Kidney (tissue), 14 donors: ENCODE measurements around the gene KLHL21. TPM values are rescaled to one million over a fixed set of nuclear protein-coding genes. Genes with fewer than 3 reads are reported as not detected.

Experiments used
- DNase-seq, 5 donors: peaks; one replicate each; pipeline ENCODE4 v3.0.0-alpha.2; 2013 to 2020
- FAIRE-seq: peaks from 2 replicates; lab custom pipeline; 2012; peaks lifted over from hg19 to GRCh38; lab: Jason Lieb, UNC
- H3K27ac ChIP-seq, 2 donors: one replicate each; pipeline ENCODE4 v1.7.0; 2013; ENCODE audit warnings: low read depth in 2 of 2, low read length in 2 of 2, inconsistent platforms in 1 of 2
- H3K27me3 ChIP-seq: one replicate; pipeline ENCODE4 v1.7.1; 2013; ENCODE audit warnings: low read length, inconsistent platforms; ENCODE audit not compliant: control insufficient read depth, insufficient read depth
- H3K36me3 ChIP-seq, 3 donors: one replicate each; pipeline versions ENCODE4 v1.7.0 to v1.7.1; 2013; ENCODE audit warnings: low read length in 3 of 3, control low read depth in 1 of 3, inconsistent platforms in 1 of 3; ENCODE audit not compliant: insufficient read depth in 3 of 3, control insufficient read depth in 2 of 3
- H3K4me1 ChIP-seq, 3 donors: one replicate each; pipeline versions ENCODE4 v1.7.0 to v1.7.1; 2013; ENCODE audit warnings: low read length in 3 of 3, inconsistent platforms in 1 of 3, low read depth in 1 of 3; ENCODE audit not compliant: control insufficient read depth in 2 of 3, insufficient read depth in 2 of 3
- H3K4me3 ChIP-seq, 3 donors: one replicate each; pipeline versions ENCODE4 v1.7.0 to v1.8.1; 2013; ENCODE audit warnings: low read length in 3 of 3, control low read depth in 1 of 3, inconsistent platforms in 1 of 3
- H3K9ac ChIP-seq, 3 donors: one replicate each; pipeline versions ENCODE4 v1.7.0 to v1.7.1; 2013; ENCODE audit warnings: low read length in 3 of 3, control low read depth in 1 of 3, inconsistent platforms in 1 of 3
- H3K9me3 ChIP-seq, 3 donors: one replicate each; pipeline versions ENCODE4 v1.7.0 to v1.7.1; 2013; ENCODE audit warnings: low read length in 3 of 3, control low read depth in 1 of 3, inconsistent platforms in 1 of 3; ENCODE audit not compliant: control insufficient read depth in 2 of 3, insufficient read depth in 1 of 3
- intact Hi-C: fragments of 100-400 bp; cut with DNase I; formaldehyde crosslinking; loops from one replicate; pipeline ENCODE4 v1.11.1; 2022
- polyA plus RNA-seq: library from polyadenylated mRNA; stranded (reverse); fragments of 350-450 nt; fragmentation: Illumina TruSeq; extraction: RNeasy Lipid Tissue Mini Kit (QIAGEN cat#74804); gene quantifications from one replicate; pipeline ENCODE4 v1.2.3, GENCODE V29; 2014; ENCODE audit warnings: low read depth, low replicate concordance; ENCODE audit not compliant: insufficient read depth
- total RNA-seq: library from RNA; stranded (reverse); fragmentation: NEBNext Ultra II Directional; extraction: Animal tissue kit (Norgen Biotek cat#: 25700); gene quantifications from one replicate; pipeline ENCODE4 v1.2.1, GENCODE V29; 2021
- TF ChIP-seq, protein P1 (sequence below): IDR thresholded peaks from 3 replicates; pipeline ENCODE4 v1.5.1; 2012; ENCODE audit warnings: mild to moderate bottlenecking, moderate library complexity, borderline replicate concordance; ENCODE audit not compliant: insufficient read depth; ENCODE audit errors: extremely low read depth
- donor health status: control.
- donor health status: control.
- donor health status: control.
- donor health status: control.
- donor health status: control.
- donor health status: DM: yes; HTN: yes; CAD: no.
- donor health status: Normal renal cell carcinoma (clear cell type).

KLHL21 gene
- total and polyA plus RNA-seq, 2 donors from 2014 or later: 13.9 to 25.0 TPM

DNA sequence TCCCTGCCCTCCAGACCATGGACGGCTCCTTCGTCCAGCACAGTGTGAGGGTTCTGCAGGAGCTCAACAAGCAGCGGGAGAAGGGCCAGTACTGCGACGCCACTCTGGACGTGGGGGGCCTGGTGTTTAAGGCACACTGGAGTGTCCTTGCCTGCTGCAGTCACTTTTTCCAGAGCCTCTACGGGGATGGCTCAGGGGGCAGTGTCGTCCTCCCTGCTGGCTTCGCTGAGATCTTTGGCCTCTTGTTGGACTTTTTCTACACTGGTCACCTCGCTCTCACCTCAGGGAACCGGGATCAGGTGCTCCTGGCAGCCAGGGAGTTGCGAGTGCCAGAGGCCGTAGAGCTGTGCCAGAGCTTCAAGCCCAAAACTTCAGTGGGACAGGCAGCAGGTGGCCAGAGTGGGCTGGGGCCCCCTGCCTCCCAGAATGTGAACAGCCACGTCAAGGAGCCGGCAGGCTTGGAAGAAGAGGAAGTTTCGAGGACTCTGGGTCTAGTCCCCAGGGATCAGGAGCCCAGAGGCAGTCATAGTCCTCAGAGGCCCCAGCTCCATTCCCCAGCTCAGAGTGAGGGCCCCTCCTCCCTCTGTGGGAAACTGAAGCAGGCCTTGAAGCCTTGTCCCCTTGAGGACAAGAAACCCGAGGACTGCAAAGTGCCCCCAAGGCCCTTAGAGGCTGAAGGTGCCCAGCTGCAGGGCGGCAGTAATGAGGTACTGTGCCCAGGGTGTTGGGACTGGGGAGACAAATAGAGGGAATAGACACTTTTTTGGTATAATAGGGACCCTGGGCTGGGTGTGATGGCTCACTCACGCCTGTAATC lies 21.9 kb downstream of the KLHL21 start:
- H3K36me3 ChIP-seq: no peaks in the 10 kb centered on the region
- peak overlapping the region; percentile 6 to 87 (median 30) for H3K9ac ChIP-seq
- H3K27ac ChIP-seq: peak overlapping the region; percentile 88 to 95
- DNase-seq (peak in 2 of 5 donors; percentile 20 to 78), FAIRE-seq (no peak)
- no peaks in the 10 kb centered on the region for H3K9me3 ChIP-seq
- no peaks in the 10 kb centered on the region for H3K27me3 ChIP-seq
- TF ChIP-seq, protein P1, sequence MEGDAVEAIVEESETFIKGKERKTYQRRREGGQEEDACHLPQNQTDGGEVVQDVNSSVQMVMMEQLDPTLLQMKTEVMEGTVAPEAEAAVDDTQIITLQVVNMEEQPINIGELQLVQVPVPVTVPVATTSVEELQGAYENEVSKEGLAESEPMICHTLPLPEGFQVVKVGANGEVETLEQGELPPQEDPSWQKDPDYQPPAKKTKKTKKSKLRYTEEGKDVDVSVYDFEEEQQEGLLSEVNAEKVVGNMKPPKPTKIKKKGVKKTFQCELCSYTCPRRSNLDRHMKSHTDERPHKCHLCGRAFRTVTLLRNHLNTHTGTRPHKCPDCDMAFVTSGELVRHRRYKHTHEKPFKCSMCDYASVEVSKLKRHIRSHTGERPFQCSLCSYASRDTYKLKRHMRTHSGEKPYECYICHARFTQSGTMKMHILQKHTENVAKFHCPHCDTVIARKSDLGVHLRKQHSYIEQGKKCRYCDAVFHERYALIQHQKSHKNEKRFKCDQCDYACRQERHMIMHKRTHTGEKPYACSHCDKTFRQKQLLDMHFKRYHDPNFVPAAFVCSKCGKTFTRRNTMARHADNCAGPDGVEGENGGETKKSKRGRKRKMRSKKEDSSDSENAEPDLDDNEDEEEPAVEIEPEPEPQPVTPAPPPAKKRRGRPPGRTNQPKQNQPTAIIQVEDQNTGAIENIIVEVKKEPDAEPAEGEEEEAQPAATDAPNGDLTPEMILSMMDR: peak; percentile 6
- peak overlapping the region; percentile 66 to 85 (median 69) for H3K4me3 ChIP-seq
- H3K4me1 ChIP-seq: peaks cover 0 to 30% (median 21%) of the 10 kb centered on the region in 3 donors
- intact Hi-C loops: no loop called here

DNA sequence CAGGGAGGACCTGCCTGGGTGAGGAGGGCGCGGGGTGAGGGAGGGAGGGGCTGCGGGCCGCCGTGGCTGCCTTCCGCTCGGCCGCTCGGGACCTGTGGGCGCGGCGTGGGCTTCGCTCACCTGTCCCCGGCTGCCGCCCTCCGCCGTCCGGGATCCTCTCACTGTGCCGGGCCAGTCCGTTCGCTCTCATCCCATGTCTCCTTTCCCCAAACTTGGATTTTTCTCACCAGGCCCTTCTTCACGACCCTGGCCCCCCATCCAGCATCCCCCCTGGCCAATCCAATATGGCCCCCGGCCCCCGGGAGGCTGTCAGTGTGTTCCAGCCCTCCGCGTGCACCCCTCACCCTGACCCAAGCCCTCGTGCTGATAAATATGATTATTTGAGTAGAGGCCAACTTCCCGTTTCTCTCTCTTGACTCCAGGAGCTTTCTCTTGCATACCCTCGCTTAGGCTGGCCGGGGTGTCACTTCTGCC lies 22.5 kb downstream of the KLHL21 start:
- no peaks in the 10 kb centered on the region for H3K27me3 ChIP-seq
- DNase-seq (no peak), FAIRE-seq (no peak)
- intact Hi-C loops: no loop called here
- no peaks in the 10 kb centered on the region for H3K9me3 ChIP-seq
- no peaks in the 10 kb centered on the region for H3K36me3 ChIP-seq
- TF ChIP-seq, protein P1: no peak
- H3K27ac ChIP-seq: peak overlapping the region; percentile 88 to 95
- peaks cover 0 to 29% (median 21%) of the 10 kb centered on the region in 3 donors for H3K4me1 ChIP-seq
- H3K4me3 ChIP-seq: peak overlapping the region; percentile 66 to 85 (median 69)
- H3K9ac ChIP-seq: peak overlapping the region; percentile 6 to 87 (median 30)

DNA sequence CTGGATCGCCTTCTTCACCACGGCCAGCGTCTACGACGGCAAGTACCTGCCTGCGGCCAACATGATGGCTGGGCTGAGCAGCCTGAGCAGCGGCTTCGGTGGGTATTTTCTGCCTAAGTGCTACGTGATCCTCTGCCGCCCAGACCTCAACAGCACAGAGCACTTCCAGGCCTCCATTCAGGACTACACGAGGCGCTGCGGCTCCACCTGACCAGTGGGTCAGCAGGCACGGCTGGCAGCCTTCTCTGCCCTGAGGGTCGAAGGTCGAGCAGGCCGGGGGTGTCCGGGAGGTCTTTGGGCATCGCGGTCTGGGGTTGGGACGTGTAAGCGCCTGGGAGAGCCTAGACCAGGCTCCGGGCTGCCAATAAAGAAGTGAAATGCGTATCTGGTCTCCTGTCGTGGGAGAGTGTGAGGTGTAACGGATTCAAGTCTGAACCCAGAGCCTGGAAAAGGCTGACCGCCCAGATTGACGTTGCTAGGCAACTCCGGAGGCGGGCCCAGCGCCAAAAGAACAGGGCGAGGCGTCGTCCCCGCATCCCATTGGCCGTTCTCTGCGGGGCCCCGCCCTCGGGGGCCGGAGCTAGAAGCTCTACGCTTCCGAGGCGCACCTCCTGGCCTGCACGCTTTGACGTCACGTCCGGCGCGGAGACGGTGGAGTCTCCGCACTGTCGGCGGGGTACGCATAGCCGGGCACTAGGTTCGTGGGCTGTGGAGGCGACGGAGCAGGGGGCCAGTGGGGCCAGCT lies 23.1 kb downstream of the KLHL21 start, which contains the start of gene ZBTB48:
ZBTB48 (plus strand) TSS at position 621 of the 745 bp plus-strand sequence. CDS start 616 bp downstream, outside the sequence.
- DNase-seq (peak; percentile 99 to 100 (median 99)), FAIRE-seq (peak; percentile 98)
- peak within 1 kb of the TSS; percentile 66 to 85 (median 69) for H3K4me3 ChIP-seq
- H3K9me3 ChIP-seq: no peaks in the 10 kb centered on the region
- peak within 1 kb of the TSS; percentile 30 to 87 (median 48) for H3K9ac ChIP-seq
- peaks cover 0 to 28% (median 21%) of the 10 kb centered on the region in 3 donors for H3K4me1 ChIP-seq
- intact Hi-C loops: no loop called here
- peak within 1 kb of the TSS; percentile 88 to 95 for H3K27ac ChIP-seq
- H3K36me3 ChIP-seq: no peaks in the 10 kb centered on the region
- no peaks in the 10 kb centered on the region for H3K27me3 ChIP-seq
- TF ChIP-seq, protein P1: no peak
